ENCODE measurements around the gene TM4SF1.

- no peak for TF ChIP-seq POLR2A (IDR thresholded peaks at IDR 0.05)
- TF ChIP-seq CTCF (IDR thresholded peaks at IDR 0.05 in 8 of 11, conservative IDR thresholded peaks at IDR 0.05 in 3 of 11) = no peak
- TF ChIP-seq POLR2AphosphoS5 (IDR thresholded peaks at IDR 0.05) = no peak
These were observed 28.8 kb upstream of the TM4SF1 start for GRCh38 chr3:149406244-149406752.

Measured in spleen (tissue), 7 donors.